Activated CD8-positive, alpha-beta memory T cell treated with anti-CD3 and anti-CD28 coated beads, Interleukin-2, amount 50 U/mL, for 48 hours (primary cell): ENCODE results near the gene EPHB3.

Source experiments
- DNase-seq: peaks from one replicate; pipeline ENCODE4 v3.0.0-alpha.2; 2020

The EPHB3 gene

GRCh38 chr3:184630861-184631471 is 69.4 kb downstream of the EPHB3 start:
- no peak for DNase-seq

DNA sequence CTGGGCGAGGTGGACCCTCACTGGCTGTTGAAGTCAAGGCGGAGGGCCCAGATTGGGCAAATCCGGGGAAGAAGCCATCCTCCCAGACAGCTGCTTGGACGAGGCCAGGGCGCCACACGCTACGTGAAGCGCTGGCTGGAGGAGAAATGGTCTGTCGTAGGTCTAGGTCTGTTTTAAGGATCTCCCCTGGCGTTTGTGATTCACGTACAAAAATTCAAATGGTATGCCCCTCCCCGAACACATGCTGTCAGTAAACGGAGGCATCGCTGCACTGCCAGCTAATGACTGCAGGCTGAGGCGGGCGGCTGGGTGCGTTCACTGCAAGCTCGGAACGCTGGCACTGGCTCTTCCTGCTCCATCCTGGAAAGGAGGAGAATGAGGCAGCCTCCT is 69.9 kb downstream of the EPHB3 start:
- DNase-seq, result no peak
